ENCODE results near the gene CDK8. TPM values are rescaled to one million over a fixed set of nuclear protein-coding genes. Genes with fewer than 3 reads are reported as not detected.

The CDK8 gene
- total RNA-seq, 1 experiment from 2014 or later: 35.1 TPM

- DNase-seq: peak in 1 of 2 experiments; percentile 12
- POLR2A ChIA-PET: no interaction called here
- H3K4me3 Mint-ChIP-seq (ENCODE audit: unreplicated experiment): peak overlapping the region; percentile 89
- H3K27me3 Mint-ChIP-seq (ENCODE audit: insufficient read depth, unreplicated experiment): no peaks in the 10 kb centered on the region
- TF ChIP-seq CTCF (IDR thresholded peaks at IDR 0.05; ENCODE audit: insufficient read depth in 1 of 2, low read depth in 1 of 2, low read length in 1 of 2, severe bottlenecking in 1 of 2, unreplicated experiment in 1 of 2): peak; percentile 28 to 56
- H3K4me3 ChIP-seq (ENCODE audit: low read depth, low read length): peak overlapping the region; percentile 96
- no peaks in the 10 kb centered on the region for H3K9me3 Mint-ChIP-seq (ENCODE audit: unreplicated experiment)
- no peaks in the 10 kb centered on the region for H3K27me3 ChIP-seq (replicated peaks; ENCODE audit: control insufficient read depth, insufficient read depth, low read length)
- peaks cover 25% of the 10 kb centered on the region for H3K4me1 Mint-ChIP-seq (ENCODE audit: low read depth, unreplicated experiment)
- H3K36me3 Mint-ChIP-seq (ENCODE audit: insufficient read depth, unreplicated experiment): peaks cover 7% of the 10 kb centered on the region
- no peaks in the 10 kb centered on the region for H3K36me3 ChIP-seq (ENCODE audit: control insufficient read depth, insufficient read depth, low read length)
- BruUV-seq (replicated peaks): TSS peak; percentile 47
- H3K4me1 ChIP-seq: no peaks in the 10 kb centered on the region
- CTCF ChIA-PET: interaction anchor here (0.5 kb wide), 1 partner anchor 11 kb away, joined by 4 read pairs; no protein-coding TSS in a partner anchor
- intact Hi-C loops (cut with micrococcal nuclease; ENCODE audit: unreplicated experiment): loop anchor here (10.0 kb wide), 2 partner anchors 109 to 169 kb away; no protein-coding TSS in a partner anchor
- H3K9me3 ChIP-seq: no peaks in the 10 kb centered on the region
- H3K27ac Mint-ChIP-seq (ENCODE audit: unreplicated experiment): peak overlapping the region; percentile 62
Observed at GRCh38 chr13:26255691-26256277, 1.9 kb downstream of the CDK8 start.

GRCh38 chr13:26257049-26257448 is 3.1 kb downstream of the CDK8 start:
- no peak for TF ChIP-seq CTCF (IDR thresholded peaks at IDR 0.05; ENCODE audit: insufficient read depth in 1 of 2, low read depth in 1 of 2, low read length in 1 of 2, severe bottlenecking in 1 of 2, unreplicated experiment in 1 of 2)
- Histone ChIP-seq H3K27me3 (replicated peaks; ENCODE audit: control insufficient read depth, insufficient read depth, low read length) (no peaks in the 10 kb centered on the region), H3K4me1 (no peaks in the 10 kb centered on the region), H3K4me3 (ENCODE audit: low read depth, low read length) (no peak overlapping the region), H3K36me3 (ENCODE audit: control insufficient read depth, insufficient read depth, low read length) (no peaks in the 10 kb centered on the region), H3K9me3 (no peaks in the 10 kb centered on the region)
- no TSS peak for BruUV-seq (replicated peaks)
- H3K27me3 Mint-ChIP-seq (ENCODE audit: insufficient read depth, unreplicated experiment): no peaks in the 10 kb centered on the region
- no peak for DNase-seq
- ChIA-PET POLR2A (no interaction called here), CTCF (no interaction called here)
- H3K9me3 Mint-ChIP-seq (ENCODE audit: unreplicated experiment): no peaks in the 10 kb centered on the region
- intact Hi-C loops (cut with micrococcal nuclease; ENCODE audit: unreplicated experiment): loop anchor here (10.0 kb wide), 2 partner anchors 108 to 168 kb away; no protein-coding TSS in a partner anchor
- H3K27ac Mint-ChIP-seq (ENCODE audit: unreplicated experiment): no peak overlapping the region
- H3K4me1 Mint-ChIP-seq (ENCODE audit: low read depth, unreplicated experiment): peaks cover 26% of the 10 kb centered on the region
- peaks cover 7% of the 10 kb centered on the region for H3K36me3 Mint-ChIP-seq (ENCODE audit: insufficient read depth, unreplicated experiment)
- H3K4me3 Mint-ChIP-seq (ENCODE audit: unreplicated experiment): no peak overlapping the region

GRCh38 chr13:26259634-26260033 is 5.7 kb downstream of the CDK8 start:
- Histone ChIP-seq H3K4me1 (no peaks in the 10 kb centered on the region), H3K9me3 (no peaks in the 10 kb centered on the region), H3K36me3 (ENCODE audit: control insufficient read depth, insufficient read depth, low read length) (no peaks in the 10 kb centered on the region), H3K4me3 (ENCODE audit: low read depth, low read length) (no peak overlapping the region), H3K27me3 (replicated peaks; ENCODE audit: control insufficient read depth, insufficient read depth, low read length) (no peaks in the 10 kb centered on the region)
- Mint-ChIP-seq H3K4me3 (ENCODE audit: unreplicated experiment) (no peak overlapping the region), H3K36me3 (ENCODE audit: insufficient read depth, unreplicated experiment) (no peaks in the 10 kb centered on the region), H3K4me1 (ENCODE audit: low read depth, unreplicated experiment) (peaks cover 26% of the 10 kb centered on the region), H3K27ac (ENCODE audit: unreplicated experiment) (no peak overlapping the region), H3K27me3 (ENCODE audit: insufficient read depth, unreplicated experiment) (no peaks in the 10 kb centered on the region), H3K9me3 (ENCODE audit: unreplicated experiment) (no peaks in the 10 kb centered on the region)
- BruUV-seq (replicated peaks): no TSS peak
- intact Hi-C loops (cut with micrococcal nuclease; ENCODE audit: unreplicated experiment): loop anchor here (10.0 kb wide), 2 partner anchors 105 to 165 kb away; no protein-coding TSS in a partner anchor
- POLR2A ChIA-PET: no interaction called here
- CTCF ChIA-PET: no interaction called here
- no peak for TF ChIP-seq CTCF (IDR thresholded peaks at IDR 0.05; ENCODE audit: insufficient read depth in 1 of 2, low read depth in 1 of 2, low read length in 1 of 2, severe bottlenecking in 1 of 2, unreplicated experiment in 1 of 2)
- no peak for DNase-seq
